GM19455 (cell line): Measurements from ENCODE around the gene SLBP.
"Not testable (repeated sequence)": the region's sequence is repeated elsewhere in the genome, so short reads cannot be mapped to it uniquely, and the experiment has no call there.

Source experiments
- ATAC-seq: cut with Tn5 transposase; IDR thresholded peaks from one replicate; pipeline ENCODE4 v1.9.1; 2021; ENCODE audit not compliant: unreplicated experiment

The SLBP gene

GRCh38 chr4:1678244-1678643 is 33.9 kb downstream of the SLBP start:
- no peak for ATAC-seq

- no peak for ATAC-seq
These were observed 35.3 kb downstream of the SLBP start for GRCh38 chr4:1676605-1677525.

DNA sequence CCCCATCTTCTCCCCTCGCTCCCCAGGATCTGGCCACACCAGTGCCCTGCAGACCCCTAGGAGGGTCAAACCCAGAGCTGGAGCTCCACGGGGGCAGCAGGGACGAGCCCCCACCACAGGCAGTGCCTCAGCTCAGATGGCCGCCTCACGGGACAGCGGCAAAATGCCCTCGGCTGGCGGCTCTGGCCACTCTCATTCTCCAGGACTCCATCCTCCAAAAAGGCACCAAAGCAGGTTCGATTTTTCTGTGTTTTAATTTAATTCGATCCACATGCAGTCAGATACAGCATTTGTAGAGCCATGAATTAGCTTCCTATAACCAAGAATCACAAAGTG is 36.3 kb downstream of the SLBP start:
- no peak for ATAC-seq

DNA sequence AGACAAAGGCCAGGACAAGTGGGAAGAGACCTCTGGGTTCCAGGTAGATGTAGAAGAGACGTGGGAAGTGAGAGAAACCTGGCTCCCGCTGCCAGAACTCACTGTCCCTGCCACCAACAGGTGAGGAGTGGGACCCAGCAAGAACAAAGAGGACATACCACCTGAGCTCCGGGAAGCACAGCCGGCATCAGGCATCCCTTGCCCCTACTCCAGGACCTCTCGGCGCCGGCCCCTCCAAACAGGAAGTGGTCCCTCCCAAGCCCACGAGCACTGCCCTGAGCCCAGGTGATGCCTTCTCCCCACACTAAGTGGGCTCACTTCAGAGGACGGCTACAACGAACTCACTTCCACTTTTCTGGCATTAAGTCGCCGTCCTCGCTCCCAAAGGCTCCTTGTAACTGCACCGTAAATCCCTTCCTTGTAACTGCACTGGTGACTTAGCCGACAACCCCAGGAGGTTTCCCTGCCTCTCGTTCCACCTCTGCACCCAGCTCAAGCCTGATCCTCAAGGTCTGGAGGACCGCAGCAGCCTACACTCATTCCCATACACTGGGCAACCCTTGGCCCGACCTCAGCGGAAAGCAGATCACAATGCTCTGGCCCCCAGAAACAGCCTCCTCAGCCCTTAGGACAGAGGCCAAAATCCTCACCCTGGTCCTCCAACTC is 36.9 kb downstream of the SLBP start:
- no peak for ATAC-seq

DNA sequence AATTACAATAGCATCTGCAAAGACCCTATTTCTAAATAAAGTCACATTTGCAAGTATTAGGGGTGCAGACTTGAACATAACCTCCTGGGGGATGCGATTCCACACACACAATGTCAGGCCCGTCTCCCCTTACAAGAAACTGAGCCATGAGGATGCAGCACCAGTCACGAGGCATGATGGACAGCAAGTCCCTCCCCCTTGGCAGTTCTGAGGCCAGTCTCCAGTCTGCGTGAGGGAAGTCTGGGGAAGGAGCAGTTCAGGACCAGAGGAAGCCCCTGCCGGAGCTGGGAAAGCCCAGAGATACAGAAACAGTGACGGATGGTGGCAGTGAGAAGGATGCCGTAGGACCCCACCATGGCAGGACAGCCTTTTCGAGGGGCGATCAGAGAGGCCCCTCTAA is 37.4 kb downstream of the SLBP start:
- ATAC-seq, result no peak

DNA sequence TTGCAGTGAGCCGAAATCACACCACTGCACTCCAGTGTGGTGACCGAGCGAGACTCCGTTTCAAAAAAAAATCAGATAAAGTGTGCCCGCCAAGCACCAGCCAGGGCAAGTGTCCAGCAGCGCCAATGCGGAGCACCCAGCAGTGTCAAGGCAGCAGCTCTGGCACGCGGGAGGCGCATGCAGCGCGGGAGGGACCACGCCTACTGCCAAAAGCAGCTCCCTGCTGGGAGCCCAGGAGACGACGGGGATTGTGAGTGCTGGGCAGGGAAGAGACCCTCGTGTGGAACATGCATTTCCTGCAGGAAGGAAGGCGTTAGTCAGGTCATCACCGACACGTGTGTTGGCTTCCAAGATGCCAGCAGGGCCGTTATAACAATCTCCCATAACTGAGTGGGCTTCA is 38.4 kb downstream of the SLBP start:
- no peak for ATAC-seq

DNA sequence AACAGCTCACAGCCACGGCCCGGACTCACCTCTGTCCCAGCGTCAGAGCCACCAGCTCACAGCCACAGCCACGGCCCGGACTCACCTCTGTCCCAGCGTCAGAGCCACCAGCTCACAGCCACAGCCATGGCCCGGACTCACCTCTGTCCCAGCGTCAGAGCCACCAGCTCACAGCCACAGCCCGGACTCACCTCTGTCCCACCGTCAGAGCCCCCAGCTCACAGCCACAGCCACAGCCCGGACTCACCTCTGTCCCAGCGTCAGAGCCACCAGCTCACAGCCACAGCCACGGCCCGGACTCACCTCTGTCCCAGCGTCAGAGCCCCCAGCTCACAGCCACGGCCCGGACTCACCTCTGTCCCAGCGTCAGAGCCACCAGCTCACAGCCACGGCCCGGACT is 41.1 kb downstream of the SLBP start:
- ATAC-seq, result not testable (repeated sequence)

DNA sequence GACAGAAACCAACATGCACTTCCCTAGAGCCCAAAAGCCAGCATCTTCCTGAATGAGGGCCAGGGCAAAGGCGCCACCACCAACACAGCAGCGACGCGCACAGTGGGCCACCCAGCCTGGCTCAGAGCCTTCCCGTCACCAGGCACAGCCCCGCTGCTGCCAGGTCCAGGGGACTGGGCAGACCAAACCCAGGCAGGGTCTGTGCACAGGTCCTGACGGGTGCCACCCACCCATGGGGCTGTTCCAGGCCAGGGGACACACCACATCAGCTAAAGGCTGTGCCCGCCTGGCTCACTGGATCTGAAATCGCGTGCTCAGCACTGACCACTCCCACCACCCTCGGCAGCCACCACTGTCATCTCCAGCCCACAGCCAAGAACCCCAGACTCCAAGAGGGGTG is 41.8 kb downstream of the SLBP start:
- no peak for ATAC-seq

DNA sequence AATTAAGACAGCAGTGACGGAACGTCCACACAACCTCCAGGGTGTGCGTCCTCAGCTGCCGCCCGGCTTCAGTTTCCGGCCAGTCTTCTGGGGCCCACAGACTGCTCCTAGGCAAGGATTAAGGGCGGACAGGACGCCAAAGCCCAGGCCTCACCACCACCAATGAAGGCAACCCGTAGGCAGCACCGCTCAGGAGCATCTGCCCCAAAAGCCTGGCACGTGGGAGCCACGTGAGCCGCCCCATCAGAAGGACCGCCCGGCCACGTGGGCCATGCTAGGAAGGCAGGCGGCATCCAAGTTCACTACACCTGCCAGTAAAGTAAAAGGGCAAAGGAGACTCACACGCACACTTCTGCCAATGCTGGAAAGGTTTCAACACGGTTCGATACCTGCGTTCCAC is 42.3 kb downstream of the SLBP start:
- ATAC-seq, result no peak

DNA sequence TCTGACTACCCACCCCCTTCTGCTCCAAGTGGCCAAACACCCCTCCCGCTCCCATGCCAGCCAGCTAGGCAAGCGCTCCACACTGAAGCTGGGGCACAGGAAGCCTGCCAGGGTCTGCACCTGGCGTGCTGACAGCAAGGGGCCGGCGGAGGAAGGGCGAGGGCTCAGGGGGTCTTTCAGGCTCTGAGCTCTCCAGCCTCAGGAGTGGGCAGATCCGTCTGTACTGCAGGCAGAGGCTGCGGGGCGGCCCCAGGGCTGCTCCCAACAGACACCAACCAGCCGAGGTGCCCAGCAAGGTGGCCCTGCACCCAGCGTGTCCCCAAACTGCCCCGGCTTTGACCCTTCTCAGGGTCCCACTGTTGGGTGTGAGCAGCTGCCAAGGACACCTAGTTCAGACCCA is 42.8 kb downstream of the SLBP start:
- ATAC-seq, result no peak

DNA sequence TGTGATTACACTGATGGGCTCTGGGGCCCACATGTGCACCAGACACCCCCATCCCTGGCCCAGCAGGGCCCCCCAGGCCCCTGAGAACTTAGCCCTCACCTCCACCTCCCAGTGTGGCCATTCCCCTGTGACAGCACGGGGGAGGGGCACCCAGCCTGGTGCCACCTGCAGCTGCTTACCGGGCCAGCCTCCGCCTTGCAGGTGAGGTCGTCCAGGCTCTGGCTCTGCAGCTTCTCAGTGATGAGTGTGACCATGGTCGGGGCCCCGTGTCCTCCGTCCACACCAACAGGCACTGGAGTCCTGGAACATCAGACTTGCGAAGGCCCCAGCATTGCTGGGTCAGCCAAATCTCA is 43.7 kb downstream of the SLBP start:
- no peak for ATAC-seq

GRCh38 chr4:1667273-1667672 is 44.8 kb downstream of the SLBP start:
- ATAC-seq, result no peak

DNA sequence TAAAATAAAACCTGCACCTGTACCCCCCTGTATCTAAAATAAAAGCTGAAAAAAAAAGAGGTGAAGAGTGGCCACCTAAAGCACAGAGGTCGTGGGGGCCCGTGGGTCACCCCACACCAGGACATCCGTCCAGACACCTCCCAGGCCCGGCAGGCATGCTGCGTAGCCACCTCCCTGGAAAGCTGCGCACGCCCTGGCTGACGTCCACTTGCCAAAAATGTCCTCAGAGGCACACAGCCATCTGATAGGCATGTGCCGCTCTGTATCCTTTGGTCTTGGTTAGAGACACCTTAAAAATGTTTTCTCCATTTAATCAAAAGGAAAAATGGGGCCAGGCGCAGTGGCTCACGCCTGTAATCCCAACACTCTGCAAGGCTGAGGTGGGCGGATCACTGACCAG is 45.7 kb downstream of the SLBP start:
- no peak for ATAC-seq

- no peak for ATAC-seq
These were observed 48.0 kb downstream of the SLBP start for GRCh38 chr4:1664141-1664540.

- no peak for ATAC-seq
These were observed 48.6 kb downstream of the SLBP start for GRCh38 chr4:1663549-1663948.

DNA sequence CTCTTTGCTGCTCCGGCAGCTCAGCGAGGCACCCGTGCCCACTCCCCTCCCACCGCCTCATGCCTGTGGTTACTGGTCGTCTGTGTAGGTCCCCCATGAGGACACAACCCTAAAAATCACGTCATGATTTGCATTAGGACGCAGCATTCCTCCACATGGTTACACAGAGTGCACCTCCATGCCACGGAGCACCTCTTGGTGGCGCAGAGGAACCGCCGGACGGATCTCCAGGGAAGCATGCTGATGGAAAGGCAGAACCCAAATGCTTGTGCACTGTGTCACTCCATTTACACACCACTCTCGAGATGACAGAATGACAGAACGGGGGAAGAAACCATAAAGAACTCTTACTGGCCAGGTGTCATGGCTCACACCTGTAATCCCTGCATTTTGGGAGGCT is 50.4 kb downstream of the SLBP start:
- ATAC-seq, result no peak

DNA sequence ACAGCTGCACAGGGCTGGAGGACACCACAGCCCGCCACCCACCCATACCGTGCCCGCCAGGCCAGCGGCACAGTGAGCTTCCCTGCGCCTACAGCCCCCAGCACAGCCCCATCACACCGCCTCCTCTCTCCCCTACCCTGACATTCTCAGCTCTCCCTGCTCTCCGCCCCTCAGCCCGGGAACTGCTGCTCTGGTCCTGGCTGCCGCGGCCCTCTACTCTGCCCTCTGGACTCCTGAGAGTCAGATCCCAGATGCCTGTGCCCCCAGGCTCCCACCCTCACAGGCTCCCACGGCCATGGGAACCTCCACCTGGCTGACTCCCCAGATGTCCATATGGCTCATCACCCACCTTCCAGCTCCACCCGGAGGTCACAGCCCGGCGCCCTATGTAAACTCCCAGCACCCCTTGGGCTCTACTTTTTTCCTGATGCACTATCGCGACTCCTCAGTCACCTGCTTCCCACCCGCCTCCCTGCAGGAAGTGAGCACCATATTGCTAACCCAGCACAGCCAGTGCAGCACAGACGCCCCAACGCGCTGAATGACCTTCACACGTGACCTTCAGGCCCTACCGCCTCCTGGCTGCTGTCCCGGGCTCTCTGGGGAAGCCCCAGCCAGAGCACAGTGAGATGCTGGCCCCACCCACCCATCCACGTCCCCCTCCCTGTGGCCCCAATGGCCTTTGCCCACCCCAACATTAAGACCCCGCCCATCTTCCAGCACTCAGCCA is 51.0 kb downstream of the SLBP start:
- no peak for ATAC-seq

GRCh38 chr4:1659104-1660043 is 52.7 kb downstream of the SLBP start:
- ATAC-seq, result no peak

DNA sequence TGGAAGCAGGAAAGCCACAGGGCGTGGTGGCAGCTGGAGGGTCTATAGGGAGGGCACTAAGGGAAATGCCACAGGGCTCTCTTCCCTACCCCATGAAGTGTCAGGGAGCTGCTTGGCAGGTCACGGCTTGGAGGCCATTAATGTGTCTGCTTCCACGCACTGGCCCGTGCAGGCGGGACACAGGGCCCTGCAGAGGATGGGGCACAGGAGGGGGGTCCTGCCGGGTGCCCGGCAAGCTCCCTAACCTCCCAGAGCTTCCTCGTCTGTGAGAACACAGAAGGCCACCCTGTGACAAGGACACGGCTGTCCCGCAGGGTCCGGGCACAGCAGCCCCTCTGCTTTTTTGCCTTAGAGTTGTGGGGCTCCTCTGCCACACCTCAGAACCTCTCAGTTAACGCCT is 53.5 kb downstream of the SLBP start:
- no peak for ATAC-seq

GRCh38 chr4:1658146-1658545 is 54.0 kb downstream of the SLBP start:
- no peak for ATAC-seq

- no peak for ATAC-seq
These were observed 55.1 kb downstream of the SLBP start for GRCh38 chr4:1656986-1657385.
